Cardiac muscle cell (in vitro differentiated cells and primary cell): ENCODE data around the gene AMELY. TPM values are rescaled to one million over a fixed set of nuclear protein-coding genes. Genes with fewer than 3 reads are reported as not detected.
"Not testable (repeated sequence)": the region's sequence is repeated elsewhere in the genome, so short reads cannot be mapped to it uniquely, and the experiment has no call there.

Experiments
- DNase-seq, 2 donors: peaks; one replicate each; pipeline versions ENCODE4 v3.0.0 to v3.0.0-alpha.2; 2010 to 2017; ENCODE audit warnings: low read depth in 1 of 2, low spot score in 1 of 2
- H3K27ac ChIP-seq: fragments of 200-600 bp; sonication (generic); 2 replicates; pipeline ENCODE4 v1.5.1; 2016
- H3K27me3 ChIP-seq: fragments of 200-600 bp; sonication (generic); 2 replicates; pipeline ENCODE4 v1.6.0; 2016; ENCODE audit warnings: control low read depth
- H3K36me3 ChIP-seq: fragments of 200-600 bp; sonication (generic); 2 replicates; pipeline ENCODE4 v1.5.1; 2016; ENCODE audit warnings: control low read depth
- H3K4me1 ChIP-seq: fragments of 200-600 bp; sonication (generic); 2 replicates; pipeline ENCODE4 v1.8.1; 2017; ENCODE audit warnings: low read depth, mild to moderate bottlenecking, mixed run types
- H3K4me3 ChIP-seq: fragments of 200-600 bp; sonication (generic); 2 replicates; pipeline ENCODE4 v1.5.1; 2016; ENCODE audit warnings: mild to moderate bottlenecking
- H3K9me3 ChIP-seq: fragments of 200-600 bp; sonication (generic); 2 replicates; pipeline ENCODE4 v1.5.1; 2017; ENCODE audit warnings: low read depth, mild to moderate bottlenecking, control low read depth
- polyA plus RNA-seq: library from polyadenylated mRNA; unstranded; fragments of >200 nt; fragmentation: Nextera tagmentation; extraction: Ambion mirVana; gene quantifications from 2 replicates; pipeline ENCODE4 v1.2.1, GENCODE V29; 2016
- total RNA-seq: library from RNA; depleted of rRNA; stranded (reverse); fragments of >200 nt; gene quantifications from 2 replicates; pipeline ENCODE4 v1.2.3, GENCODE V29; 2016
- TF ChIP-seq, protein P1 (sequence below): IDR thresholded peaks from 2 replicates; pipeline ENCODE4 v1.5.1; 2012; ENCODE audit warnings: low read depth, mild to moderate bottlenecking, low read length

The AMELY gene
- total and polyA plus RNA-seq, 2 experiments from 2014 or later = not detected

DNA sequence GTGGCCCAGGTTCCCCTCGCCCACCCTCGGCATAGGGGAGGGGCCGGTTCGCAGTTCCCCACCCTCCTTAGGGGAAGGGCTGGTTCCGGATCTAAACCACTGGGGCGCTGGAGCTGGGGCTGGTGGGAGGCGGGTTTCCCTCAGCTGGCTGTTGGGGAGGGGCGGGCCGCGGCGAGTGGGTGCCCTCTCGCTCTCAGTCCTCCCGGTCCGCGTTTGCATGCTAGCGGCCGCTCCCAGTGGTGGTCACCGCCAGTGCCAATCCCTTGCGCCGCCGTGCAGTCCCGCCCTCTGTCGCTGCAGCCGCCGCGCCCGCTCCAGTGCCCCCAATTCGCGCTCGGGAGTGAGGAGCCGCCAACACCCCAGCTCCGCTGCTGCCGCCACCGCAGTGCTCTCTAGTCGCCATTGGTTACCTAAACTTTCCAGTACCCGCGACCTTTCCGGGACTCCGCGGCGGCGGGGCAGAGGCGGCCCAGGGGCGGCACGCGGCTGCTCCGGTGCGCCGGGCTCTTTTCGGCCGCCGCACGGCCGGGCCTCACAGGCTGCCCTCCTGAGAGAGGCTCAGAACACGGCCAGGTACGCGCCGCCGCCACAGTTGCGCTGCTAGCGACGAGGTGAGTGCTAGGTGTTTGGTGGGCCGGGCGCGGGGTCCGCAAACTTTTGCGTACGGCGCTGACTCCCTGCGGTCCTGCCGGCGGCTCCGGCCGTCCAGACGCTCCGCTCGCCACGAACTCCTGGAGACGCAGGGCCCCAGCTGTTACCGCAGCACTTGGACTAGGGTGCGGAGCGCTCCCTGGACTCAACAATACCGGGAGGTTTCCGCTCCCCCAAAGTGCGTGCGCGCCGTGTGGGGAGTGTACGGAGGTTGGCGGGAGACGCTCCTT lies 940 bp downstream of the AMELY start, which contains the start of gene TBL1Y:
TBL1Y (plus strand) TSS at position 326 of the 881 bp plus-strand sequence. CDS start 114,388 bp downstream, outside the sequence.
- Histone ChIP-seq H3K4me1 (no peaks in the 10 kb centered on the region), H3K27me3 (no peaks in the 10 kb centered on the region), H3K27ac (no peak within 1 kb of the TSS), H3K36me3 (no peaks in the 10 kb centered on the region), H3K4me3 (no peak within 1 kb of the TSS), H3K9me3 (no peaks in the 10 kb centered on the region)
- DNase-seq = no peak
- TF ChIP-seq, protein P1, sequence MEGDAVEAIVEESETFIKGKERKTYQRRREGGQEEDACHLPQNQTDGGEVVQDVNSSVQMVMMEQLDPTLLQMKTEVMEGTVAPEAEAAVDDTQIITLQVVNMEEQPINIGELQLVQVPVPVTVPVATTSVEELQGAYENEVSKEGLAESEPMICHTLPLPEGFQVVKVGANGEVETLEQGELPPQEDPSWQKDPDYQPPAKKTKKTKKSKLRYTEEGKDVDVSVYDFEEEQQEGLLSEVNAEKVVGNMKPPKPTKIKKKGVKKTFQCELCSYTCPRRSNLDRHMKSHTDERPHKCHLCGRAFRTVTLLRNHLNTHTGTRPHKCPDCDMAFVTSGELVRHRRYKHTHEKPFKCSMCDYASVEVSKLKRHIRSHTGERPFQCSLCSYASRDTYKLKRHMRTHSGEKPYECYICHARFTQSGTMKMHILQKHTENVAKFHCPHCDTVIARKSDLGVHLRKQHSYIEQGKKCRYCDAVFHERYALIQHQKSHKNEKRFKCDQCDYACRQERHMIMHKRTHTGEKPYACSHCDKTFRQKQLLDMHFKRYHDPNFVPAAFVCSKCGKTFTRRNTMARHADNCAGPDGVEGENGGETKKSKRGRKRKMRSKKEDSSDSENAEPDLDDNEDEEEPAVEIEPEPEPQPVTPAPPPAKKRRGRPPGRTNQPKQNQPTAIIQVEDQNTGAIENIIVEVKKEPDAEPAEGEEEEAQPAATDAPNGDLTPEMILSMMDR = no peak

DNA sequence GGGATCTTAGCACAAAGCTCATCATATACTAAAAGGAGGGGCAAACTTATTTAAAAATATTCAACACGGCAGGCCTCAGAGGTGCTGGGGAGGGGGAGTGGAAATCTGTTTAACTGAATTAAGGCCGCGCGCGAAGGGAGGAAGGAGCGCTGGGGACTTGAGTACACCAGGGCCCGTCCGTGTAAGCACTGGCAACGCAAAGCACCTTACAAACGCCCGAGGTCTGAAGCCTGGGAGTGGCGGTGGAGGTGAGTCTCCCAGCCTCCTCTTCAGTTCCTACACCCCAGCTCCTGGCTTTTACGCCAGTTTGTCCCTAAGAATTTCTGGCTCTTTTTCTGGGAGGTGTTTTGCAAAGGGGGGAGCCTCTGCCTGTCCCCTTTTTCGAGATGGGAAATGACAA lies 1.7 kb downstream of the AMELY start:
- H3K9me3 ChIP-seq = no peaks in the 10 kb centered on the region
- H3K36me3 ChIP-seq = no peaks in the 10 kb centered on the region
- H3K4me3 ChIP-seq = no peak overlapping the region
- no peak overlapping the region for H3K27ac ChIP-seq
- H3K27me3 ChIP-seq = no peaks in the 10 kb centered on the region
- no peaks in the 10 kb centered on the region for H3K4me1 ChIP-seq
- DNase-seq = no peak
- TF ChIP-seq, protein P1 = no peak

DNA sequence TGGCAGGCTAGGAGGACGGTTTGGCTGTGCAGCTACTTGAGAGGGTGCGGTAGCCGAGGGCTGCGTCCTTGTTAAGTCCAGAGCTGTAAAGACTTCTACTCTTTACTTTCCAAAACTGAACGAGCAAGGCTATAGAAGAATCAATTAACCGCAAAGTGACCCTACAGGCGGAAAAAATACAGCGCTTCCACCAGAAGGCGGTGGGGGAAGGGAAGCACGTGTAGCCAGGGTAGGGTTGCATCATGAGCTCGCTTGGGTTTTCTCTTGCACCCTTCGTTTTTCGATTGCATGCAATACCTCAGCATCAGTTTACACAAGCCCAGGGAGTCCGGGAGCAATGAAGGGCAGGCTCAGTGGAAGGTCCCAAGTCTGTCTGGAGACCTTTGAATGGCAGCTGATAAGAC lies 2.4 kb downstream of the AMELY start:
- Histone ChIP-seq H3K4me1 (no peaks in the 10 kb centered on the region), H3K27ac (no peak overlapping the region), H3K4me3 (no peak overlapping the region), H3K9me3 (no peaks in the 10 kb centered on the region), H3K36me3 (no peaks in the 10 kb centered on the region), H3K27me3 (no peaks in the 10 kb centered on the region)
- DNase-seq = no peak
- TF ChIP-seq, protein P1 = no peak

DNA sequence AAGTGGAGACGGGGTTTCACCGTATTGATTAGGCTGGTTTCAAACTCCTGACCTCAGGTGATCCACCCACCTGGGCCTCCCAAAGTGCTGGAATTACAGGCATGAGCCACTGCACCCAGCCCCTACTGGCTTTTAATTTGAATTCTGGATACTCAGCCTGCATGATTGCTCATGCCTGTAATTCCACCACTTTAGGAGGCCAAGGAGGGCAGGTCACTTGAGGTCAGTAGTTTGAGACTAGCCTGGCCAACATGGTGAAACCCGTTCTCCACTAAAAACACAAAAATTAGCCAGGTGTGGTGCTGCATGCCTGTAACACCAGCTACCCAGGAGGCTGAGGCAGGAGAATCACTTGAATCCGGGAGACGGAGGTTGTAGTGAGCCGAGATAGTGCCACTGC lies 3.5 kb downstream of the AMELY start:
- not testable (repeated sequence) for H3K27ac ChIP-seq, H3K27me3 ChIP-seq, H3K9me3 ChIP-seq, H3K4me1 ChIP-seq, H3K4me3 ChIP-seq, DNase-seq, H3K36me3 ChIP-seq

DNA sequence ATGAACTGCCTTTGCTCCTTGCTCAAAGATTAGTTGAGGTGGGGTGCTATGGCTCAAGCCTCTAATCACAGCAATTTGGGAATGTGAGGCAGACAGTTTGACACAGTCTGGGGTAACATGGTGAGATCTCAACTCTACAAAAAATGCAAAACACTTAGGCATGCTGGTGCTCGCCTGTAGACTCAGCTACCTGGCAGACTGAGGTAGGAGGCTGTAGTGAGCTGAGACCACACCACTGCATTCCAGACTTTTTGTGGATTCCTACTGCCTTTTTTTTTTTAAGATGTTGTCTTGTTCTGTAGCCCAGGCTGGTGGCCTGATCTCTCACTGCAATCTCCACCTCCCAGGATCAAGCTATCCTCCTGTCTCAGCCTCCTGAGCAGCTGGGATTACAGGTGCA lies 4.0 kb downstream of the AMELY start:
- Histone ChIP-seq H3K4me1 (no peaks in the 10 kb centered on the region), H3K4me3 (no peak overlapping the region), H3K27ac (no peak overlapping the region), H3K9me3 (no peaks in the 10 kb centered on the region), H3K36me3 (no peaks in the 10 kb centered on the region), H3K27me3 (no peaks in the 10 kb centered on the region)
- TF ChIP-seq, protein P1 = no peak
- no peak for DNase-seq

DNA sequence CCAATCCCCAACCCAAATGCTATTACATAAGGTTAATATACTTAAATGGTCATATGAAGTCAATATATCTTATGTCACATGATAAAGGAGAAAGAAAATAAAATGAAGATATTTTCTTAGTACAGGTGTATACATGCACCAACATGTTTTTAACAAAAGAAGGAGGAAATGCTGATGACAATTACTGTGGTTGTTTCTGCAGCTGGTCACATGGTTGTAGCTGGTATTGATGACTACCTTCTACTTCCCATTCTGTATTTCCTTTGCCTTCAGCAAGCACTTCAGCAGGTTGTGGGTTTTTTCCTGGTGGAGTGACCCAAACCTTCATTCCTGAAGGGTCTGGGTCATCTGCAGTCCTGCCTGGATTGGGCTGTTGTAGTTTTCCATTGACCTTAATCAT lies 9.4 kb downstream of the AMELY start:
- not testable (repeated sequence) for H3K4me3 ChIP-seq, H3K27ac ChIP-seq, H3K36me3 ChIP-seq, H3K27me3 ChIP-seq, H3K9me3 ChIP-seq, H3K4me1 ChIP-seq, DNase-seq
